Left lobe of liver (tissue), 2 donors: ENCODE data around the gene TTBK1. TPM values are rescaled to one million over a fixed set of nuclear protein-coding genes. Genes with fewer than 3 reads are reported as not detected.
"Not testable (repeated sequence)": the region's sequence is repeated elsewhere in the genome, so short reads cannot be mapped to it uniquely, and the experiment has no call there.

Experiments
- ATAC-seq: fragments of 200-7000 bp; cut with Tn5 transposase; one replicate; pipeline ENCODE4 v1.9.1; 2020; ENCODE audit warnings: mild to moderate bottlenecking, moderate library complexity
- DNase-seq: peaks from one replicate; pipeline ENCODE4 v3.0.0-alpha.2; 2020; ENCODE audit warnings: low spot score
- total RNA-seq: library from RNA; stranded (reverse); gene quantifications from one replicate; pipeline ENCODE4 v1.2.1, GENCODE V29; 2021
- donor health status: DM: no; HTN: no; CAD: no; lungs with moderate emphysema.
- donor health status: DM: no; HTN: yes; CAD: no.

The TTBK1 gene
- total RNA-seq, 1 donor from 2014 or later: 2.0 TPM

GRCh38 chr6:43301081-43301870 is 58.0 kb downstream of the TTBK1 start:
- ATAC-seq (peak; percentile 11), DNase-seq (no peak)

GRCh38 chr6:43302126-43302525 is 58.8 kb downstream of the TTBK1 start:
- ATAC-seq (no peak), DNase-seq (no peak)

- not testable (repeated sequence) for DNase-seq, ATAC-seq
Observed at GRCh38 chr6:43303006-43303405, 59.7 kb downstream of the TTBK1 start.

GRCh38 chr6:43303751-43304331 is 60.6 kb downstream of the TTBK1 start:
- DNase-seq: no peak

GRCh38 chr6:43304361-43304760 is 61.1 kb downstream of the TTBK1 start:
- no peak for DNase-seq
- no peak for ATAC-seq

More at GRCh38 chr6:43303751-43304331, 60.6 kb downstream of the TTBK1 start:
- no peak for ATAC-seq

- no peak for DNase-seq
- ATAC-seq: no peak
Observed at GRCh38 chr6:43304882-43305281, 61.6 kb downstream of the TTBK1 start.

GRCh38 chr6:43306086-43306485 is 62.8 kb downstream of the TTBK1 start:
- ATAC-seq (peak; percentile 11), DNase-seq (no peak)

GRCh38 chr6:43307451-43308100 is 64.3 kb downstream of the TTBK1 start:
- ATAC-seq (peak; percentile 58), DNase-seq (no peak)

GRCh38 chr6:43308101-43308989 is 65.1 kb downstream of the TTBK1 start, which contains the start of gene CRIP3:
Gene CRIP3, minus strand, starts transcription at chr6:43308826. Its CDS starts 34 bp downstream, at chr6:43308792.
- ATAC-seq (peak; percentile 63), DNase-seq (peak; percentile 83)

- no peak for ATAC-seq
Observed at GRCh38 chr6:43308990-43309477, 65.8 kb downstream of the TTBK1 start.

GRCh38 chr6:43310134-43310533 is 66.9 kb downstream of the TTBK1 start:
- DNase-seq (no peak), ATAC-seq (no peak)

More at GRCh38 chr6:43308990-43309477, 65.8 kb downstream of the TTBK1 start:
- DNase-seq: no peak

- ATAC-seq: no peak
- no peak for DNase-seq
Observed at GRCh38 chr6:43310624-43311023, 67.3 kb downstream of the TTBK1 start.

GRCh38 chr6:43311666-43312065 is 68.4 kb downstream of the TTBK1 start:
- ATAC-seq (no peak), DNase-seq (no peak)

GRCh38 chr6:43313813-43314212 is 70.5 kb downstream of the TTBK1 start:
- DNase-seq: no peak
- ATAC-seq: no peak

- ATAC-seq (no peak), DNase-seq (no peak)
Observed at GRCh38 chr6:43318011-43318410, 74.7 kb downstream of the TTBK1 start.

- no peak for DNase-seq
- no peak for ATAC-seq
Observed at GRCh38 chr6:43325876-43326275, 82.6 kb downstream of the TTBK1 start.

GRCh38 chr6:43328528-43328927 is 85.2 kb downstream of the TTBK1 start:
- no peak for DNase-seq

GRCh38 chr6:43331470-43331869 is 88.2 kb downstream of the TTBK1 start:
- DNase-seq (no peak), ATAC-seq (no peak)

More at GRCh38 chr6:43328528-43328927, 85.2 kb downstream of the TTBK1 start:
- peak; percentile 70 for ATAC-seq

- ATAC-seq: no peak
- DNase-seq: no peak
Observed at GRCh38 chr6:43331891-43332290, 88.6 kb downstream of the TTBK1 start.

- peak; percentile 75 for ATAC-seq
- DNase-seq: no peak
Observed at GRCh38 chr6:43334466-43335095, 91.3 kb downstream of the TTBK1 start.
